Placental pericyte (primary cell): ENCODE data around the gene TRMT10B. TPM values are rescaled to one million over a fixed set of nuclear protein-coding genes. Genes with fewer than 3 reads are reported as not detected.

ENCODE experiments used
- total RNA-seq: library from RNA; depleted of rRNA; stranded (reverse); fragments of >200 nt; gene quantifications from 2 replicates; pipeline ENCODE4 v1.2.3, GENCODE V29; 2012

TRMT10B gene
- 1.0 and 3.3 TPM in 2 replicates for total RNA-seq

GRCh38 chr9:37753489-37754190 lies at the start of gene TRMT10B:
Gene TRMT10B (plus strand): TSS chr9:37753805. CDS start chr9:37761932, 8,127 bp downstream.

GRCh38 chr9:37784616-37785483 lies 31.2 kb downstream of the TRMT10B start, which contains the start of gene EXOSC3:
Gene EXOSC3 (minus strand): TSS chr9:37785064. CDS start chr9:37785044, 20 bp downstream.

DNA sequence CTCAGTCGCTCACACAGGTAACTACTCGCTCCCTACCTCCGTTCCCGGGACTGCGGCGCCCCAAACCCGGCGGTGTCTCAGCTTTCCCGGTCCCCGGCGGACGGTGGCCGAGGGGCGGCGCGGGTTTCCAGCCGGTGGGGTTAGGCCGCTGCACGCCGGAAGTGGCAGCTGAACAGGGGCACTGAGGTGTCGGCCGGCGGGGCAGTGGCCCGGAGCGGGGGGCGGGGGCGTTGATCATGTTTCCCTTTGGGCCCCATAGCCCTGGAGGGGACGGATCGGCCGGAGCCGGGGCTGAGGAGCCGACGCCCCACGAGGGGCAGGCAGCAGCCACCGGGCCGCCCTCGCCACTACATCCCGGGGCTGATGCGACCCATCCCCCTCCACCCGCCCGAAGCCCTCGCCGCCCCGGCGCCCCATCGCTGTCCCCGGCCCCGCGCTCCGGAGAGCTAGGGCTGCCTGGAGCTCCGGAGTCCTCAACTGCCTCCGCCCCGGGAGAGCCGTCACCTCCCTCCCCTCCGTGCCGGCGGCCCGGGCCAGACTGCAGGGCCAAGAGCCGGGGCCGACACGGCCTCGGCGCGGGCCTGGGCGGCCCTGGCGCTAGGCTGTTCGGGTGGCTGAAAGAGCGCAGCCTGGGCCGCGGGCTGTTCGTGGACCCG lies 47.2 kb downstream of the TRMT10B start, which contains the start of gene DCAF10:
DCAF10 (plus strand) TSS at position 167 of the 656 bp plus-strand sequence; CDS start at position 237, 70 bp downstream.

Other genes starting within 250 kb of the TRMT10B start
- 12.0 and 37.6 TPM in 2 replicates for gene FBXO10, start 177.4 kb upstream of the TRMT10B start, total RNA-seq
- gene TOMM5, start 161.2 kb upstream of the TRMT10B start, total RNA-seq: 55.8 and 115 TPM in 2 replicates
- gene FRMPD1, start 102.9 kb upstream of the TRMT10B start, total RNA-seq: not detected in 2 replicates
- gene EXOSC3, start 31.3 kb downstream of the TRMT10B start, total RNA-seq: 21.0 and 23.3 TPM in 2 replicates
- 19.3 and 40.0 TPM in 2 replicates for gene DCAF10, start 47.0 kb downstream of the TRMT10B start, total RNA-seq
- 47.3 and 74.3 TPM in 2 replicates for gene SLC25A51, start 150.3 kb downstream of the TRMT10B start, total RNA-seq